ENCODE measurements around the gene RALGAPA1.
"Not testable (repeated sequence)": the region's sequence is repeated elsewhere in the genome, so short reads cannot be mapped to it uniquely, and the experiment has no call there.

Gene RALGAPA1

GRCh38 chr14:35797796-35798195 lies 11.3 kb downstream of the RALGAPA1 start:
- no peak overlapping the region for H3K4me3 Mint-ChIP-seq
- peaks cover 7% of the 10 kb centered on the region for H3K36me3 Mint-ChIP-seq (ENCODE audit: low read depth)
- peaks cover 3% of the 10 kb centered on the region for H3K9me3 Mint-ChIP-seq
- no peak overlapping the region for H3K27ac Mint-ChIP-seq
- no peaks in the 10 kb centered on the region for H3K4me1 Mint-ChIP-seq
- TF ChIP-seq CTCF (IDR thresholded peaks at IDR 0.05; ENCODE audit: unreplicated experiment in 3 of 3) = no peak
- H3K27me3 Mint-ChIP-seq (ENCODE audit: low read depth) = no peaks in the 10 kb centered on the region

- H3K4me3 Mint-ChIP-seq = no peak overlapping the region
- peaks cover 21% of the 10 kb centered on the region for H3K36me3 Mint-ChIP-seq (ENCODE audit: low read depth)
- TF ChIP-seq CTCF (IDR thresholded peaks at IDR 0.05; ENCODE audit: unreplicated experiment in 3 of 3) = no peak
- H3K27ac Mint-ChIP-seq = no peak overlapping the region
- no peaks in the 10 kb centered on the region for H3K4me1 Mint-ChIP-seq
- H3K9me3 Mint-ChIP-seq = no peaks in the 10 kb centered on the region
- H3K27me3 Mint-ChIP-seq (ENCODE audit: low read depth) = no peaks in the 10 kb centered on the region
Observed at GRCh38 chr14:35789651-35790050, 19.4 kb downstream of the RALGAPA1 start.

- Mint-ChIP-seq H3K9me3 (no peaks in the 10 kb centered on the region), H3K36me3 (ENCODE audit: low read depth) (peaks cover 21% of the 10 kb centered on the region), H3K4me1 (no peaks in the 10 kb centered on the region), H3K27me3 (ENCODE audit: low read depth) (no peaks in the 10 kb centered on the region), H3K4me3 (no peak overlapping the region), H3K27ac (no peak overlapping the region)
- TF ChIP-seq CTCF (IDR thresholded peaks at IDR 0.05; ENCODE audit: unreplicated experiment in 3 of 3) = no peak
Observed at GRCh38 chr14:35786856-35787255, 22.2 kb downstream of the RALGAPA1 start.

GRCh38 chr14:35783699-35784098 lies 25.4 kb downstream of the RALGAPA1 start:
- no peak for TF ChIP-seq CTCF (IDR thresholded peaks at IDR 0.05; ENCODE audit: unreplicated experiment in 3 of 3)
- H3K9me3 Mint-ChIP-seq = peaks cover 17% of the 10 kb centered on the region
- H3K4me3 Mint-ChIP-seq = no peak overlapping the region
- H3K4me1 Mint-ChIP-seq = no peaks in the 10 kb centered on the region
- no peak overlapping the region for H3K27ac Mint-ChIP-seq
- no peaks in the 10 kb centered on the region for H3K27me3 Mint-ChIP-seq (ENCODE audit: low read depth)
- peaks cover 24% of the 10 kb centered on the region for H3K36me3 Mint-ChIP-seq (ENCODE audit: low read depth)

- no peak for TF ChIP-seq CTCF (IDR thresholded peaks at IDR 0.05; ENCODE audit: unreplicated experiment in 3 of 3)
- H3K9me3 Mint-ChIP-seq = peaks cover 17% of the 10 kb centered on the region
- no peaks in the 10 kb centered on the region for H3K4me1 Mint-ChIP-seq
- H3K36me3 Mint-ChIP-seq (ENCODE audit: low read depth) = peaks cover 17% of the 10 kb centered on the region
- no peak overlapping the region for H3K27ac Mint-ChIP-seq
- no peak overlapping the region for H3K4me3 Mint-ChIP-seq
- no peaks in the 10 kb centered on the region for H3K27me3 Mint-ChIP-seq (ENCODE audit: low read depth)
Observed at GRCh38 chr14:35779368-35779767, 29.7 kb downstream of the RALGAPA1 start.

GRCh38 chr14:35777550-35777949 lies 31.5 kb downstream of the RALGAPA1 start:
- H3K27ac Mint-ChIP-seq; H3K4me1 Mint-ChIP-seq; H3K4me3 Mint-ChIP-seq; H3K27me3 Mint-ChIP-seq (ENCODE audit: low read depth): not testable (repeated sequence)
- H3K36me3 Mint-ChIP-seq (ENCODE audit: low read depth) = peaks cover 21% of the 10 kb centered on the region
- peaks cover 17% of the 10 kb centered on the region for H3K9me3 Mint-ChIP-seq

Data from nephron (organoid).